Activated T-helper 2 cell treated with anti-CD3 and anti-CD28 coated beads, Interferon-gamma antibody, Interleukin-2, Interleukin-4, amounts not matched to agents 10 μg/mL and 5 μg/mL and 100 μg/mL, durations not matched to agents 14 hours and 24 hours and 36 hours (primary cell): ENCODE measurements around the gene COG5. TPM values are rescaled to one million over a fixed set of nuclear protein-coding genes. Genes with fewer than 3 reads are reported as not detected.

Source experiments
- DNase-seq: peaks from one replicate; pipeline ENCODE4 v3.0.0; 2021; ENCODE audit warnings: low spot score
- H3K27ac Mint-ChIP-seq: one replicate; pipeline ENCODE4 v1.8.0; 2021; ENCODE audit warnings: mixed read lengths
- H3K27me3 Mint-ChIP-seq: one replicate; pipeline ENCODE4 v1.8.0; 2021; ENCODE audit warnings: low read depth, mixed read lengths
- H3K36me3 Mint-ChIP-seq: one replicate; pipeline ENCODE4 v1.8.0; 2021; ENCODE audit warnings: low read depth, mixed read lengths
- H3K4me1 Mint-ChIP-seq: one replicate; pipeline ENCODE4 v1.8.0; 2021; ENCODE audit warnings: low read depth, mixed read lengths
- H3K4me3 Mint-ChIP-seq: one replicate; pipeline ENCODE4 v1.8.0; 2021; ENCODE audit warnings: low read depth, mild to moderate bottlenecking, moderate library complexity, mixed read lengths
- H3K9me3 Mint-ChIP-seq: one replicate; pipeline ENCODE4 v1.8.0; 2021; ENCODE audit warnings: mixed read lengths
- intact Hi-C: fragments of 100-400 bp; cut with micrococcal nuclease; formaldehyde crosslinking; loops from one replicate; pipeline ENCODE4 v1.15.1; 2023
- total RNA-seq: library from RNA; stranded (reverse); gene quantifications from 2 replicates; pipeline ENCODE4 v1.2.3, GENCODE V29; 2022

COG5 gene
- total RNA-seq, 1 donor from 2014 or later, result 35.2 TPM

GRCh38 chr7:107172276-107173032 lies 391.3 kb downstream of the COG5 start:
- no peak overlapping the region for H3K4me3 Mint-ChIP-seq
- H3K27me3 Mint-ChIP-seq, result no peaks in the 10 kb centered on the region
- intact Hi-C loops, result no loop called here
- no peaks in the 10 kb centered on the region for H3K9me3 Mint-ChIP-seq
- no peak for DNase-seq
- H3K27ac Mint-ChIP-seq, result peak overlapping the region; percentile 46
- H3K4me1 Mint-ChIP-seq, result peaks cover 45% of the 10 kb centered on the region
- H3K36me3 Mint-ChIP-seq, result peaks cover 20% of the 10 kb centered on the region

- Mint-ChIP-seq H3K4me1 (peaks cover 46% of the 10 kb centered on the region), H3K4me3 (no peak overlapping the region), H3K9me3 (no peaks in the 10 kb centered on the region), H3K27me3 (no peaks in the 10 kb centered on the region), H3K36me3 (peaks cover 15% of the 10 kb centered on the region), H3K27ac (peak overlapping the region; percentile 28)
- intact Hi-C loops, result no loop called here
- no peak for DNase-seq
Measured at GRCh38 chr7:107171496-107171895, 392.2 kb downstream of the COG5 start.

GRCh38 chr7:107170051-107170915 lies 393.4 kb downstream of the COG5 start:
- Mint-ChIP-seq H3K9me3 (no peaks in the 10 kb centered on the region), H3K27ac (peak overlapping the region; percentile 96), H3K4me3 (peak overlapping the region; percentile 89), H3K36me3 (peaks cover 15% of the 10 kb centered on the region), H3K27me3 (peaks cover 9% of the 10 kb centered on the region), H3K4me1 (peaks cover 50% of the 10 kb centered on the region)
- DNase-seq, result no peak
- intact Hi-C loops, result loop anchor here (1.0 kb wide), 1 partner anchor 10 kb away; no protein-coding TSS in a partner anchor

GRCh38 chr7:107169120-107170050 lies 394.3 kb downstream of the COG5 start:
- H3K27ac Mint-ChIP-seq, result peak overlapping the region; percentile 96
- H3K27me3 Mint-ChIP-seq, result peaks cover 13% of the 10 kb centered on the region
- peak overlapping the region; percentile 89 for H3K4me3 Mint-ChIP-seq
- H3K36me3 Mint-ChIP-seq, result peaks cover 13% of the 10 kb centered on the region
- intact Hi-C loops, result loop anchor here (1.0 to 10.0 kb wide), 10 partner anchors 11 to 1647 kb away; partner anchors contain the start of genes BCAP29, CCDC71L, NAMPT and PNPLA8
- H3K9me3 Mint-ChIP-seq, result no peaks in the 10 kb centered on the region
- peak; percentile 84 for DNase-seq
- H3K4me1 Mint-ChIP-seq, result peaks cover 45% of the 10 kb centered on the region

- intact Hi-C loops, result loop anchor here (1.0 to 10.0 kb wide), 12 partner anchors 302 to 1646 kb away; partner anchors contain the start of genes BCAP29, CBLL1, CCDC71L and NAMPT
- H3K4me1 Mint-ChIP-seq, result peaks cover 36% of the 10 kb centered on the region
- peak within 1 kb of the TSS; percentile 89 for H3K4me3 Mint-ChIP-seq
- H3K27me3 Mint-ChIP-seq, result peaks cover 15% of the 10 kb centered on the region
- peak; percentile 98 for DNase-seq
- no peaks in the 10 kb centered on the region for H3K9me3 Mint-ChIP-seq
- peak within 1 kb of the TSS; percentile 96 for H3K27ac Mint-ChIP-seq
- peaks cover 9% of the 10 kb centered on the region for H3K36me3 Mint-ChIP-seq
Measured at GRCh38 chr7:107168233-107169119, 395.2 kb downstream of the COG5 start, which contains the start of gene HBP1. HBP1 (plus strand) TSS chr7:107169003; CDS start chr7:107179894, 10,891 bp downstream.

GRCh38 chr7:107167483-107168232 lies 396.1 kb downstream of the COG5 start:
- Mint-ChIP-seq H3K27ac (peak overlapping the region; percentile 96), H3K4me1 (peaks cover 28% of the 10 kb centered on the region), H3K4me3 (peak overlapping the region; percentile 89), H3K9me3 (no peaks in the 10 kb centered on the region), H3K27me3 (peaks cover 15% of the 10 kb centered on the region), H3K36me3 (peaks cover 6% of the 10 kb centered on the region)
- intact Hi-C loops, result loop anchor here (1.0 to 10.0 kb wide), 12 partner anchors 301 to 1645 kb away; partner anchors contain the start of genes BCAP29, CBLL1, CCDC71L and NAMPT
- DNase-seq, result no peak

GRCh38 chr7:107166736-107167426 lies 396.8 kb downstream of the COG5 start:
- H3K36me3 Mint-ChIP-seq, result peaks cover 3% of the 10 kb centered on the region
- H3K4me1 Mint-ChIP-seq, result peaks cover 25% of the 10 kb centered on the region
- H3K9me3 Mint-ChIP-seq, result no peaks in the 10 kb centered on the region
- H3K4me3 Mint-ChIP-seq, result peak overlapping the region; percentile 89
- peak overlapping the region; percentile 96 for H3K27ac Mint-ChIP-seq
- DNase-seq, result no peak
- peaks cover 15% of the 10 kb centered on the region for H3K27me3 Mint-ChIP-seq
- intact Hi-C loops, result loop anchor here (5.0 to 10.0 kb wide), 6 partner anchors 415 to 1645 kb away; partner anchors contain the start of genes BCAP29, CCDC71L and PUS7

GRCh38 chr7:107165341-107165740 lies 398.4 kb downstream of the COG5 start:
- no peak overlapping the region for H3K27ac Mint-ChIP-seq
- no peak overlapping the region for H3K4me3 Mint-ChIP-seq
- intact Hi-C loops, result loop anchor here (5.0 to 10.0 kb wide), 6 partner anchors 417 to 1643 kb away; partner anchors contain the start of genes BCAP29, CCDC71L and PUS7
- H3K9me3 Mint-ChIP-seq, result no peaks in the 10 kb centered on the region
- H3K36me3 Mint-ChIP-seq, result no peaks in the 10 kb centered on the region
- H3K4me1 Mint-ChIP-seq, result peaks cover 23% of the 10 kb centered on the region
- DNase-seq, result no peak
- peaks cover 15% of the 10 kb centered on the region for H3K27me3 Mint-ChIP-seq

- intact Hi-C loops, result loop anchor here (10.0 kb wide), 1 partner anchor 711 kb away; no protein-coding TSS in a partner anchor
- Mint-ChIP-seq H3K4me1 (peaks cover 17% of the 10 kb centered on the region), H3K9me3 (no peaks in the 10 kb centered on the region), H3K27ac (no peak overlapping the region), H3K4me3 (no peak overlapping the region), H3K27me3 (peaks cover 15% of the 10 kb centered on the region), H3K36me3 (no peaks in the 10 kb centered on the region)
- DNase-seq, result no peak
Measured at GRCh38 chr7:107164092-107164491, 399.6 kb downstream of the COG5 start.

- Mint-ChIP-seq H3K4me3 (no peak overlapping the region), H3K36me3 (no peaks in the 10 kb centered on the region), H3K4me1 (peaks cover 7% of the 10 kb centered on the region), H3K9me3 (no peaks in the 10 kb centered on the region), H3K27ac (no peak overlapping the region), H3K27me3 (peaks cover 18% of the 10 kb centered on the region)
- intact Hi-C loops, result loop anchor here (10.0 kb wide), 1 partner anchor 712 kb away; no protein-coding TSS in a partner anchor
- no peak for DNase-seq
Measured at GRCh38 chr7:107162475-107162874, 401.2 kb downstream of the COG5 start.
